Endodermal cell (in vitro differentiated cells): ENCODE measurements around the gene POLR2H. TPM values are rescaled to one million over a fixed set of nuclear protein-coding genes. Genes with fewer than 3 reads are reported as not detected.

Experiments used
- DNase-seq: peaks from one replicate; pipeline ENCODE4 v3.0.0-alpha.2; 2017
- H3K27ac ChIP-seq: 2 replicates; pipeline ENCODE4 v1.5.1; 2013; ENCODE audit warnings: mild to moderate bottlenecking, low read depth, low read length, moderate library complexity
- H3K27me3 ChIP-seq: 2 replicates; pipeline ENCODE4 v1.6.1; 2013; ENCODE audit warnings: mild to moderate bottlenecking, low read length, moderate library complexity; ENCODE audit not compliant: insufficient read depth, control insufficient read depth, poor library complexity, severe bottlenecking
- H3K36me3 ChIP-seq: 2 replicates; pipeline ENCODE4 v1.7.0; 2013; ENCODE audit warnings: mild to moderate bottlenecking, low read length, moderate library complexity; ENCODE audit not compliant: control insufficient read depth, insufficient read depth
- H3K4me1 ChIP-seq: one replicate; pipeline ENCODE4 v1.7.0; 2013; ENCODE audit warnings: low read length; ENCODE audit not compliant: control insufficient read depth, insufficient read depth
- H3K4me3 ChIP-seq: 2 replicates; pipeline ENCODE4 v1.5.1; 2013; ENCODE audit warnings: mild to moderate bottlenecking, low read length, moderate library complexity
- H3K9ac ChIP-seq: 2 replicates; pipeline ENCODE4 v1.6.1; 2013; ENCODE audit warnings: mild to moderate bottlenecking, low read length, moderate library complexity; ENCODE audit not compliant: poor library complexity, severe bottlenecking; ENCODE audit errors: extremely low read depth
- H3K9me3 ChIP-seq: 2 replicates; pipeline ENCODE4 v1.6.1; 2013; ENCODE audit warnings: mild to moderate bottlenecking, low read length, moderate library complexity; ENCODE audit not compliant: control insufficient read depth
- H3K27ac Mint-ChIP-seq: 2 replicates; pipeline ENCODE4 v1.8.0; 2020; ENCODE audit warnings: mixed read lengths
- H3K27me3 Mint-ChIP-seq: 2 replicates; pipeline ENCODE4 v1.8.0; 2021; ENCODE audit warnings: mild to moderate bottlenecking, mixed read lengths; ENCODE audit not compliant: insufficient read depth
- H3K36me3 Mint-ChIP-seq: 2 replicates; pipeline ENCODE4 v1.8.0; 2020; ENCODE audit warnings: low read depth, mixed read lengths
- H3K4me1 Mint-ChIP-seq: 2 replicates; pipeline ENCODE4 v1.8.0; 2020; ENCODE audit warnings: mixed read lengths
- H3K4me3 Mint-ChIP-seq: 2 replicates; pipeline ENCODE4 v1.8.0; 2020; ENCODE audit warnings: mild to moderate bottlenecking, moderate library complexity, mixed read lengths
- H3K9me3 Mint-ChIP-seq: 2 replicates; pipeline ENCODE4 v1.8.0; 2020; ENCODE audit warnings: mild to moderate bottlenecking, mixed read lengths
- CTCF ChIP-seq: fragments of 200-600 bp; sonication (generic); conservative IDR thresholded peaks from 2 replicates; pipeline ENCODE4 v1.5.0; 2021; ENCODE audit warnings: antibody characterized with exemption, mild to moderate bottlenecking
- WGBS, 2 experiments: methylation state at CpG; one replicate each; pipeline versions ENCODE4 v1.1.5 to v1.1.7; 2013; ENCODE audit warnings: missing lambda C conversion rate in 2 of 2, mixed read lengths in 1 of 2; ENCODE audit not compliant: insufficient coverage in 1 of 2, insufficient read length in 1 of 2; 5-methylcytosine and 5-hydroxymethylcytosine counted together
- total RNA-seq, 2 donors: library from RNA; stranded (reverse); fragmentation: NEBNext Ultra II Directional in 1 of 2; extraction: Animal tissue kit (Norgen Biotek cat#: 25700) in 1 of 2; gene quantifications; 2 replicates in 1 of 2; 3 replicates in 1 of 2; pipeline ENCODE4 v1.2.1, GENCODE V29; 2021

The POLR2H gene
- total RNA-seq, 2 donors from 2014 or later: 95.9 to 117 TPM

- Histone ChIP-seq H3K4me3 (peak overlapping the region; percentile 69), H3K9ac (no peak overlapping the region), H3K27me3 (peaks cover 14% of the 10 kb centered on the region), H3K4me1 (peaks cover 3% of the 10 kb centered on the region), H3K36me3 (no peaks in the 10 kb centered on the region), H3K27ac (no peak overlapping the region), H3K9me3 (no peaks in the 10 kb centered on the region)
- 12 to 20% methylated on average over 2 to 9 of the region's 9 CpGs for WGBS, 2 experiments
- H3K9me3 Mint-ChIP-seq: no peaks in the 10 kb centered on the region
- H3K36me3 Mint-ChIP-seq: no peaks in the 10 kb centered on the region
- no peak overlapping the region for H3K27ac Mint-ChIP-seq
- H3K4me1 Mint-ChIP-seq: peaks cover 2% of the 10 kb centered on the region
- peaks cover 14% of the 10 kb centered on the region for H3K27me3 Mint-ChIP-seq
- DNase-seq: peak; percentile 77
- TF ChIP-seq CTCF: no peak
- no peak overlapping the region for H3K4me3 Mint-ChIP-seq
Observed at GRCh38 chr3:184399410-184399809, 37.9 kb downstream of the POLR2H start.

GRCh38 chr3:184405075-184406030 lies 43.8 kb downstream of the POLR2H start:
- TF ChIP-seq CTCF: no peak
- 90 to 91% methylated on average over 10 to 19 of the region's 20 CpGs for WGBS, 2 experiments
- Mint-ChIP-seq H3K4me3 (no peak overlapping the region), H3K4me1 (peaks cover 4% of the 10 kb centered on the region), H3K36me3 (no peaks in the 10 kb centered on the region), H3K27ac (no peak overlapping the region), H3K27me3 (peaks cover 14% of the 10 kb centered on the region), H3K9me3 (no peaks in the 10 kb centered on the region)
- no peak overlapping the region for H3K27ac ChIP-seq
- H3K36me3 ChIP-seq: no peaks in the 10 kb centered on the region
- peaks cover 14% of the 10 kb centered on the region for H3K27me3 ChIP-seq
- H3K4me3 ChIP-seq: no peak overlapping the region
- H3K9ac ChIP-seq: no peak overlapping the region
- no peaks in the 10 kb centered on the region for H3K4me1 ChIP-seq
- no peak for DNase-seq
- H3K9me3 ChIP-seq: no peaks in the 10 kb centered on the region

GRCh38 chr3:184409331-184409926 lies 47.9 kb downstream of the POLR2H start:
- no peak overlapping the region for H3K4me3 ChIP-seq
- H3K9me3 Mint-ChIP-seq: no peaks in the 10 kb centered on the region
- H3K4me1 Mint-ChIP-seq: peaks cover 4% of the 10 kb centered on the region
- TF ChIP-seq CTCF: no peak
- peaks cover 6% of the 10 kb centered on the region for H3K27me3 Mint-ChIP-seq
- H3K27me3 ChIP-seq: no peaks in the 10 kb centered on the region
- H3K4me1 ChIP-seq: no peaks in the 10 kb centered on the region
- 95% methylated on average over 8 of the region's 8 CpGs for WGBS, 2 experiments
- no peak for DNase-seq
- H3K9ac ChIP-seq: no peak overlapping the region
- H3K27ac ChIP-seq: no peak overlapping the region
- H3K27ac Mint-ChIP-seq: peak overlapping the region; percentile 16
- H3K36me3 Mint-ChIP-seq: no peaks in the 10 kb centered on the region
- H3K9me3 ChIP-seq: no peaks in the 10 kb centered on the region
- no peaks in the 10 kb centered on the region for H3K36me3 ChIP-seq
- no peak overlapping the region for H3K4me3 Mint-ChIP-seq
